MM.1S (cell line): ENCODE results near the gene SRP14.

Experiments
- EZH2 ChIP-seq: fragments of 300-600 bp; sonication (generic); optimal IDR thresholded peaks from 2 replicates; pipeline ENCODE3; 2017; ENCODE audit warnings: low read depth, mild to moderate bottlenecking, antibody characterized with exemption, low read length, mixed read lengths
- EZH2phosphoT487 ChIP-seq: fragments of 300-600 bp; sonication (generic); IDR thresholded peaks from 2 replicates; pipeline ENCODE4 v1.6.1; 2018; ENCODE audit warnings: antibody characterized with exemption, low read length
- TF ChIP-seq, protein P1 (sequence below): fragments of 300-600 bp; sonication (generic); IDR thresholded peaks from 2 replicates; pipeline ENCODE4 v1.5.1; 2016; ENCODE audit warnings: antibody characterized with exemption, low read length, mixed read lengths

DNA sequence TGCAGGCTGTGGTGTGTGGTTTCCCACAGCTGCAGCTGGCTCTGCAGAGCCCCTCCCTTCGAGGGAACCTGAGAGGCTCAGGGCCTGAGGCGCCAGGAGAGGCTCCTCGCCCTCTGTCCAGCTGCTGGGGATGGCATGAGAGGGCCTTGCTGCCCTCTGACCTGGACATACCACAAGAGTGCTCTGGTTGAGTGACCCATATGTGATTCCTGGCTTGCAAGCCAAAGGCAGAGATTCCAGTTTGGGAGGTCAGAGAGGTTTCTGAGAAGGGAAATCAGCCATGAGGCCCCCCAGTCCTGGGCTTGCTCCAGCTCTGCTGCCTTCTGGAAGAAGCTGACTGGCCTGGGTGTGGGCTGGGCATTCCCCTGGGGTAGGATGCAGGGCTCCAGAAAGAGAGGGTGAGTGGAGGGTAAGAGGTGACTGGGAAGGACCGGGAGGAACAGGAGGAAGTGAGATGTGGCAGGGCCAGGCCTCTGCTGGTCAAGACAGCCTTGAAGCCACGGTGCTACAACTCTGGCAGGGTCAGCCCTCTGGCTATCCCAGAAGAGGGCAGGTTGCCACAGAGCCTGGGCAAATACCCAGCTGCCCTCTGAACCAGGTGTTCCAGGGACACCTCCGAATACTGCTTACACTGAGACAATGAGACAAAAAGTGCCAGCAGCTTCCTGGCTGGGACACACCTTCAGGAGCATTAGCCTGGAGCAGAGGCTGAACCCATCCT lies 16.0 kb upstream of the SRP14 start:
- no peak for TF ChIP-seq EZH2
- TF ChIP-seq, protein P1, sequence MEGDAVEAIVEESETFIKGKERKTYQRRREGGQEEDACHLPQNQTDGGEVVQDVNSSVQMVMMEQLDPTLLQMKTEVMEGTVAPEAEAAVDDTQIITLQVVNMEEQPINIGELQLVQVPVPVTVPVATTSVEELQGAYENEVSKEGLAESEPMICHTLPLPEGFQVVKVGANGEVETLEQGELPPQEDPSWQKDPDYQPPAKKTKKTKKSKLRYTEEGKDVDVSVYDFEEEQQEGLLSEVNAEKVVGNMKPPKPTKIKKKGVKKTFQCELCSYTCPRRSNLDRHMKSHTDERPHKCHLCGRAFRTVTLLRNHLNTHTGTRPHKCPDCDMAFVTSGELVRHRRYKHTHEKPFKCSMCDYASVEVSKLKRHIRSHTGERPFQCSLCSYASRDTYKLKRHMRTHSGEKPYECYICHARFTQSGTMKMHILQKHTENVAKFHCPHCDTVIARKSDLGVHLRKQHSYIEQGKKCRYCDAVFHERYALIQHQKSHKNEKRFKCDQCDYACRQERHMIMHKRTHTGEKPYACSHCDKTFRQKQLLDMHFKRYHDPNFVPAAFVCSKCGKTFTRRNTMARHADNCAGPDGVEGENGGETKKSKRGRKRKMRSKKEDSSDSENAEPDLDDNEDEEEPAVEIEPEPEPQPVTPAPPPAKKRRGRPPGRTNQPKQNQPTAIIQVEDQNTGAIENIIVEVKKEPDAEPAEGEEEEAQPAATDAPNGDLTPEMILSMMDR = no peak
- TF ChIP-seq EZH2phosphoT487 = no peak
